Fibroblast of the aortic adventitia (primary cell): ENCODE measurements around the gene PITX1. TPM values are rescaled to one million over a fixed set of nuclear protein-coding genes. Genes with fewer than 3 reads are reported as not detected.

Experiments used
- DNase-seq: peaks from one replicate; pipeline ENCODE4 v3.0.0-alpha.2; 2010; ENCODE audit warnings: low read depth
- H3K4me3 ChIP-seq: 2 replicates; pipeline ENCODE4 v1.5.1; 2011; ENCODE audit warnings: low read depth, mild to moderate bottlenecking, control low read depth, low read length, moderate library complexity
- total RNA-seq: library from RNA; depleted of rRNA; stranded (reverse); fragments of >200 nt; gene quantifications from 2 replicates; pipeline ENCODE4 v1.2.3, GENCODE V29; 2012; ENCODE audit warnings: low replicate concordance
- TF ChIP-seq, protein P1 (sequence below): IDR thresholded peaks from 2 replicates; pipeline ENCODE4 v1.5.1; 2011; ENCODE audit warnings: mild to moderate bottlenecking, low read length, control low read depth, inconsistent platforms; ENCODE audit not compliant: insufficient read depth

Gene PITX1
- total RNA-seq, 1 donor, result 1.5 TPM

DNA sequence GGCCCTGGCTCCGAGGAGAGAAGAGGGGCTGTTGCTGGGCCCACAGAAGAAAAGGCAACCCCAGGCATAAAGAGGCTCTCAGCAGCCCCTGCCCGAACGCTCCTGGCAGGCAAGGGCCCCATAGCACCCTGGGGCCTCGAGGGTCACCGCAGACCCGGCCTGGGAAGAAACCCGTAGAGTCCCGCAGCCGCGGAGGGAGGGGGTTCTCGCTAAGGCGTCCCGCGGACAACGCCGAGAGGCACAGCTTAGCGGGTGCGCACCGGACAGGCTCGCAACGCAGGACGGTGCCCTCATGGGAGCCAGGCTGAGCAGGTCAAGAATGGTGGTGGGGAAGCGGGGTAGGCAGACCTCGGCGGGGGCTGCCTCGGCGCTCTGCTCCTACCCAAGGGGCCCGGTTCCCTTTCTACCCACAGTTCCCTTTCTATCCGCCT is 6.7 kb downstream of the PITX1 start:
- DNase-seq, result no peak
- TF ChIP-seq, protein P1, sequence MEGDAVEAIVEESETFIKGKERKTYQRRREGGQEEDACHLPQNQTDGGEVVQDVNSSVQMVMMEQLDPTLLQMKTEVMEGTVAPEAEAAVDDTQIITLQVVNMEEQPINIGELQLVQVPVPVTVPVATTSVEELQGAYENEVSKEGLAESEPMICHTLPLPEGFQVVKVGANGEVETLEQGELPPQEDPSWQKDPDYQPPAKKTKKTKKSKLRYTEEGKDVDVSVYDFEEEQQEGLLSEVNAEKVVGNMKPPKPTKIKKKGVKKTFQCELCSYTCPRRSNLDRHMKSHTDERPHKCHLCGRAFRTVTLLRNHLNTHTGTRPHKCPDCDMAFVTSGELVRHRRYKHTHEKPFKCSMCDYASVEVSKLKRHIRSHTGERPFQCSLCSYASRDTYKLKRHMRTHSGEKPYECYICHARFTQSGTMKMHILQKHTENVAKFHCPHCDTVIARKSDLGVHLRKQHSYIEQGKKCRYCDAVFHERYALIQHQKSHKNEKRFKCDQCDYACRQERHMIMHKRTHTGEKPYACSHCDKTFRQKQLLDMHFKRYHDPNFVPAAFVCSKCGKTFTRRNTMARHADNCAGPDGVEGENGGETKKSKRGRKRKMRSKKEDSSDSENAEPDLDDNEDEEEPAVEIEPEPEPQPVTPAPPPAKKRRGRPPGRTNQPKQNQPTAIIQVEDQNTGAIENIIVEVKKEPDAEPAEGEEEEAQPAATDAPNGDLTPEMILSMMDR, result no peak
- no peak overlapping the region for H3K4me3 ChIP-seq

DNA sequence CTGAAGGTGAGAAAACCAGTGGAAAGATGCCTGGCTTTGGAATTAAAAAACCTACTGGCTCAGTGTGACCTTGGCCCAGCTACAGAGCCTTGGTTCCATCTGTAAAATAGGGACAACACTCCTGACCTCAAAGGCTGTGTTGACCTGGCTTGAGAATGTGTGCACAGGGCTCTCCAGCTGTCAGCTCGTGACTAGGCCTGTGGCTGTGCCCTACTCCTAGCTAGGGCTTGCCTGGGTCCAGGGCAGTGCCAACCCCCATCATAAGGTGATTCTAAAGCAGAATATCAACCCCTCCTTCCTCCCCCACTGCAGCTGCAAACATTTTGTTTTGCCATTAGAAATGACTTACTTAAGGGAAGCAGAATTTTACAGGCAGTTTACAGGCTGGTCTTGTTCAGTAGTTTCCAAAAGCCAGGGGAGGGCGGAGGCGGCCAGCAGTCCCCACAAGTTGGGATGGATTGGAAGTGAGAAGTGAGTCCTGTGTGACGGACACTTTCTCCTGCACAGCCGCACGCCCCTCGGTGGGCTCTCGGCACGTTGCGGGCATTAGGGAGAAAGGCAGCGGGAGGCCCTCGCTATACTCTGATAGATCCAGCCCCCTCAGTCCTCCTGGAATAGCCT is 7.3 kb downstream of the PITX1 start:
- no peak overlapping the region for H3K4me3 ChIP-seq
- DNase-seq, result no peak
- TF ChIP-seq, protein P1, result no peak

DNA sequence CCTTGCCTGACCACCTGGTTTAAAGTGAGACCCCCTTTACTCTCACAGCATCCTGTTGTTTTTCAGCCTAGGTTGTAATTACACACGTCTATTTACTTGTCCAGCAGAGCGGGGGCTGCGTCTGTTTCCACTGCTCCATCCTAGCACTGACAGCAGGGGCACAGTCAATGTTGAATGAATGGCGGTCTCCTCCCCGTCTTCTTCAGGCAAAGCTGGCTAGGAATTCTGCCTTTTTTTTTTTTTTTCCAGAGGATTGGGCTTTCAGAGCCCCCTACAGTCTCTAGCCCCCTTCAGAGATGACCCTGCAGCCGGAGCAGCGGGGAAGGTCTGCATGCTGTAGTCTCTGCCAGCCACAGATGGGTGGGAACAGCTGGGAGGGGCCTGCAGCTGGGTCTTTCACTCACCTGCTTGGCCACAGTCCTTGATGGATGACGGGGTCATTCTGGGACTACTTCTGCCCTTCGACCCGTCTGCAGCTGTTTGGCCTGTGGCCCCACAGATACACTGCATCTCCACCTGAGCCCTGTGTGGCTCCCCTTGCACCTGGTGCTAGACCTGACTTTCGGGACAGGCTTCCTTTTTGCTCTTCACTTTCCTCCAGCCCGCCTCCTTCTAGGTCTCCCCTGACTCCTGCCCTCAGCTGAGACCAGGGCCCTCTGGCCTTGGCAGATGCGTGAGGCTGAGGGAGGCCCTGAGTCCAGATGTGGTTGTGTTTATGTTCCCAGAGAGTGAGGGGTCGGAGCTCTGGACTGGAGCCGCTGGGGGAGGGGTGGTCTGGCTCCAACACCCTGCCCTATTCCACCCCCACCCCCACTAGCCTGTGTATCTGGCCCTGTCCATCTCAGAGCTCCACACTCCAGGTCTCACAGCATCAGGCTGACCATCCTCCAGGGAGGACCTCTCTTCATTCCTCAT is 8.0 kb downstream of the PITX1 start:
- TF ChIP-seq, protein P1, result no peak
- H3K4me3 ChIP-seq, result no peak overlapping the region
- no peak for DNase-seq

DNA sequence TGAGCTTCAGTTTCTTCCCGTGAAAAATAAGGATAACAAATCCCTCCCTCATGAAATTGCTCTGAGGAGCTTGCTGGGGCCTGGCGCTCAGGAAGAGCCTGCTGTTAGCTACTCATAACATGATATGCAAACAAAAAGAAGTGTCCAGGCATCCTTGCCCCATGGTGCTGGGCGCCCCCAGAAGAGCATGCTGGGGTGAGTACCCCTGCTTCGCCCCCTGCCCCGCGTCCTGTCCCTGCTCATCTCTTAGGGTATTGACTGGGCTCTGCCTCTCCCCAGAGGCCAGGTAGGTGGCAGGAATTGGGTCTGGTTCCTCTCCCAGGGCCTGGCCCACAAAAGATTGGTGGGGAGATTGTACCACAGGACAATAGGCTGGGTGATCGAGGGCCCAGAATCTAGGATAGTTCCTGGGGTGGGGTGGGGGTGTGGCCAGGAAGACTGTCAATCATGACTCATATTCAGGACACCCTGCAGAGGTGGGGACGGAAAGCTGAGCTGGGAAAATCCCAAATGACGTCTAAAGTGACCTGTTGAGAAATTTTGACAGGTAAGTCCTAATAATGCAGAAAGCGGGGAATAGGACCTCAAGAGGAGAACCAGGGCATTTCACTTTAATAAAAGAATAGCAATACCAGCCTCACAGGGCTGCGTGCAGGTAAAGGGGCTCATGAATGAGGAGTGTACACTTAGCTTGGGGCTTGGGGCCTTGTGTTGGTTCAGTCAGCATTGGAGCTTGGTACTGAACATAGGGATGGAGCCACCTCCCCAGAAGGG is 8.9 kb downstream of the PITX1 start:
- TF ChIP-seq, protein P1, result no peak
- DNase-seq, result no peak
- H3K4me3 ChIP-seq, result no peak overlapping the region

DNA sequence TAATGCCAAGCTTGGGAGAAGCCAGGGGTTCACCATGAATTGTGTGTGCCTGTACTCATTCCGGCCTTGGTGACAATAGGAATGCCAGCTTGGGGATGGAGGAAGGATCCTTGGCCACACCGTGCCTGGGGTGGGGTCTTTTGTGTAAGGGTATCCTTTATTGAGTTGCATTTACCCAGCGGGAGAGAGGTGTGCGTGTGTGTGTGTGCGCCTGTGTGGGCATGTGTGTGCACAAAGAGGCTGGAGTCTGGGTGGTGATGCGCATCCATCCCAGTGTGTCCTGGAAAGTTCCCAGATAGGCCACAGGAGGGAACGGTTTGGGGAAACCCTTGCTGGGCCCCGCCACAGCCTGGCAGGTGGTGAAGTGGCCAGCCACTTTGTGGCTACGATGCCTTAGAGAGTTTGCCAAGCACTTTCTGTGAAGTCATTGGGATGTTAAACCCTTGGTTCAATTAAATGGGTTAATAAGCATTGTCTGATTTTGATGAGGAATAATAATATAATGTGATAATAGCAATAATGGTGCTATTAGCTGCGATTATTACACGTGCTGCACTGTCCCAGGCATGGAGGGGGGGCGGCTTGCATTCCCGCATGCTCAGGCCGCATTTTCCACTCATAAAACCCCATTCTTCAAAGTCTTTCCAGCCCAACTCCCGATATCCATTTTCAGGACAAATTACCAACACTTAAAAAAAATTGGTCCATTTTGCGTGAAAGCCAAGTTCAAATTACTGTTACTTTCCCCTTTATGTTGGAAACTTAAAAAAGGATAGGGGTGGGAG is 13.7 kb downstream of the PITX1 start:
- DNase-seq, result no peak
- TF ChIP-seq, protein P1, result no peak
- no peak overlapping the region for H3K4me3 ChIP-seq

DNA sequence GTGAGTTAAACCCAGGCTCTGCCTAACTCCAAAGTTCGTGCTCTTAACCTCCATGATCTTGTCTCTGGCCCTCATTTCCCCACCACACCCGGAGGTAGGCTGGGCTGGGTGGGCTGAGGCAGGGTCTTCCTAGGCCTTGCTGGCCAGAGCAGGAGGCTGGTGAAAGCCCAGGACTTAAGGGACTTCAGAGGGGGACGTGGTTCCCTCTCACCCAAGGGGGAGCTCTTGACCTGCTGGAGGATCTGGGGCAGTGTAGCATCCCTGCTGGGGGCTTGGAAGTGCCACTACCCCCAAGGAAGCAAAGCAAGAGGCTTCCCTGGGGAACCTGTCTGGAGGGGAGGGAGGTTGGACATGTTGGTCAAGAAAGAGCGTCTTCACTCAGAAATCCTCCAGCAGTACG is 14.7 kb downstream of the PITX1 start:
- no peak for DNase-seq
- TF ChIP-seq, protein P1, result no peak
- no peak overlapping the region for H3K4me3 ChIP-seq
